OCI-LY1 (cell line): Measurements from ENCODE around the gene TP53I3.
"Not testable (repeated sequence)": the region's sequence is repeated elsewhere in the genome, so short reads cannot be mapped to it uniquely, and the experiment has no call there.

Source experiments
- H2AFZ ChIP-seq: fragments of 200-600 bp; sonication (generic), shearing (Covaris generic); 2 replicates; pipeline ENCODE4 v1.6.0; 2014; ENCODE audit warnings: antibody characterized with exemption, mild to moderate bottlenecking, low read length
- H3F3A ChIP-seq: fragments of 200-600 bp; sonication (generic), shearing (Covaris generic); 2 replicates; pipeline ENCODE4 v1.6.0; 2014; ENCODE audit warnings: mild to moderate bottlenecking, antibody characterized with exemption, low read length, moderate library complexity; ENCODE audit not compliant: insufficient read depth
- H3K27ac ChIP-seq: fragments of 200-600 bp; sonication (generic); 2 replicates; pipeline ENCODE4 v1.5.1; 2014; ENCODE audit warnings: low read length, mixed run types, mild to moderate bottlenecking, low read depth; ENCODE audit not compliant: poor library complexity, severe bottlenecking
- H3K27me3 ChIP-seq: fragments of 200-600 bp; sonication (generic); 2 replicates; pipeline ENCODE4 v1.6.0; 2014; ENCODE audit warnings: antibody characterized with exemption, mild to moderate bottlenecking, low read length, moderate library complexity; ENCODE audit not compliant: insufficient read depth
- H3K36me3 ChIP-seq: fragments of 200-600 bp; sonication (generic); 2 replicates; pipeline ENCODE4 v1.6.1; 2014; ENCODE audit warnings: mild to moderate bottlenecking, antibody characterized with exemption, low read length, moderate library complexity, mixed read lengths; ENCODE audit not compliant: insufficient read depth
- H3K4me1 ChIP-seq: fragments of 200-600 bp; sonication (generic); 2 replicates; pipeline ENCODE4 v1.5.1; 2014; ENCODE audit warnings: mild to moderate bottlenecking, low read length, moderate library complexity; ENCODE audit not compliant: insufficient read depth, severe bottlenecking
- H3K4me2 ChIP-seq: fragments of 200-600 bp; sonication (generic), shearing (Covaris generic); 2 replicates; pipeline ENCODE4 v1.6.1; 2014; ENCODE audit warnings: low read length
- H3K4me3 ChIP-seq: fragments of 200-600 bp; sonication (generic); 2 replicates; pipeline ENCODE4 v1.5.1; 2014; ENCODE audit warnings: low read length, low read depth, mild to moderate bottlenecking, mixed read lengths; ENCODE audit not compliant: poor library complexity, severe bottlenecking
- H3K79me2 ChIP-seq: fragments of 200-600 bp; shearing (Covaris generic); 2 replicates; pipeline ENCODE4 v1.6.1; 2016; ENCODE audit warnings: mixed run types, low read length, mixed read lengths; ENCODE audit not compliant: insufficient read depth
- H3K9ac ChIP-seq: fragments of 200-600 bp; sonication (generic), shearing (Covaris generic); 2 replicates; pipeline ENCODE4 v1.6.1; 2014; ENCODE audit warnings: mild to moderate bottlenecking, low read length, mixed read lengths
- H3K9me2 ChIP-seq: fragments of 200-600 bp; sonication (generic), shearing (Covaris generic); 2 replicates; pipeline ENCODE4 v1.6.1; 2014; ENCODE audit warnings: low read depth, mild to moderate bottlenecking, low read length, mixed read lengths
- H3K9me3 ChIP-seq: fragments of 200-600 bp; shearing (Covaris generic); 2 replicates; pipeline ENCODE4 v1.6.1; 2014; ENCODE audit warnings: low read length, mixed read lengths
- H4K20me1 ChIP-seq: fragments of 200-600 bp; sonication (generic), shearing (Covaris generic); 2 replicates; pipeline ENCODE4 v1.6.0; 2016; ENCODE audit warnings: mild to moderate bottlenecking, low read length; ENCODE audit not compliant: insufficient read depth
- CTCF ChIP-seq: fragments of 200-600 bp; sonication (generic), shearing (Covaris generic); IDR thresholded peaks from 2 replicates; pipeline ENCODE4 v1.5.1; 2017; ENCODE audit warnings: mild to moderate bottlenecking, antibody characterized with exemption, low read length, moderate library complexity, mixed read lengths
- EZH2 ChIP-seq: fragments of 200-600 bp; sonication (generic), shearing (Covaris generic); IDR thresholded peaks from 2 replicates; pipeline ENCODE4 v1.8.0; 2017; ENCODE audit warnings: borderline replicate concordance, mixed run types, mild to moderate bottlenecking, antibody characterized with exemption, low read length, moderate library complexity, mixed read lengths

The TP53I3 gene

GRCh38 chr2:24046599-24046929, 38.1 kb downstream of the TP53I3 start:
- Histone ChIP-seq H3K9me3 (no peaks in the 10 kb centered on the region), H3K27ac (no peak overlapping the region), H2AFZ (no peak overlapping the region), H3F3A (no peaks in the 10 kb centered on the region), H3K27me3 (no peaks in the 10 kb centered on the region), H3K9me2 (no peaks in the 10 kb centered on the region), H3K4me3 (peak overlapping the region; percentile 92), H3K36me3 (peaks cover 4% of the 10 kb centered on the region; the same call in 1 of the 2 replicates), H3K9ac (peak overlapping the region; percentile 93), H3K79me2 (peaks cover 18% of the 10 kb centered on the region), H4K20me1 (no peaks in the 10 kb centered on the region), H3K4me1 (peaks cover 32% of the 10 kb centered on the region), H3K4me2 (peak overlapping the region; percentile 77)
- TF ChIP-seq EZH2, result no peak
- no peak for TF ChIP-seq CTCF

GRCh38 chr2:24045511-24046508, 38.8 kb downstream of the TP53I3 start:
- Histone ChIP-seq H3K9me2 (no peaks in the 10 kb centered on the region), H2AFZ (no peak overlapping the region), H3K36me3 (peaks cover 4% of the 10 kb centered on the region; the same call in 1 of the 2 replicates), H3K79me2 (peaks cover 18% of the 10 kb centered on the region), H4K20me1 (no peaks in the 10 kb centered on the region), H3K27me3 (no peaks in the 10 kb centered on the region), H3K4me3 (peak overlapping the region; percentile 92), H3K9me3 (no peaks in the 10 kb centered on the region), H3K4me1 (peaks cover 32% of the 10 kb centered on the region), H3K9ac (peak overlapping the region; percentile 93), H3K4me2 (peak overlapping the region; percentile 77), H3K27ac (no peak overlapping the region), H3F3A (no peaks in the 10 kb centered on the region)
- TF ChIP-seq CTCF, result no peak
- no peak for TF ChIP-seq EZH2

DNA sequence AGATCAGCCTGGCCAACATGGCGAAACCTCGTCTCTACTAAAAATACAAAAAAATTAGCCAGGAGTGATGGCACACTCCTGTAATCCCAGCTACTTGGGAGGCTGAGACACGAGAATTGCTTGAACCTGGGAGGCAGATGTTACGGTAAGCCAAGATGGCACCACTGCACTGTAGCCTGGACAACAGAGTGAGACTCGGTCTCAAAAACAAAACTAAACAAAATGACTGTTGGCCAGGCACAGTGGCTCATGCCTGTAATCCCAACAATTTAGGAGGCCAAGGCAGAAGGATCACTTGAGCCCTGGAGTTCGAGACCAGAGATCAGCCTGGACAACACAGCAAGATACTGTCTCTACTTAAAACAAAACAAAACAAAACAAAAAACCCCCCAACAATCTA, 41.5 kb downstream of the TP53I3 start:
- not testable (repeated sequence) for H3K9me3 ChIP-seq, H3K9me2 ChIP-seq, H4K20me1 ChIP-seq, H3K27ac ChIP-seq, H3K27me3 ChIP-seq, H3K4me3 ChIP-seq, H2AFZ ChIP-seq, H3K4me2 ChIP-seq, H3F3A ChIP-seq, H3K9ac ChIP-seq
- Histone ChIP-seq H3K4me1 (peaks cover 18% of the 10 kb centered on the region), H3K36me3 (peaks cover 17% of the 10 kb centered on the region), H3K79me2 (peaks cover 21% of the 10 kb centered on the region)

DNA sequence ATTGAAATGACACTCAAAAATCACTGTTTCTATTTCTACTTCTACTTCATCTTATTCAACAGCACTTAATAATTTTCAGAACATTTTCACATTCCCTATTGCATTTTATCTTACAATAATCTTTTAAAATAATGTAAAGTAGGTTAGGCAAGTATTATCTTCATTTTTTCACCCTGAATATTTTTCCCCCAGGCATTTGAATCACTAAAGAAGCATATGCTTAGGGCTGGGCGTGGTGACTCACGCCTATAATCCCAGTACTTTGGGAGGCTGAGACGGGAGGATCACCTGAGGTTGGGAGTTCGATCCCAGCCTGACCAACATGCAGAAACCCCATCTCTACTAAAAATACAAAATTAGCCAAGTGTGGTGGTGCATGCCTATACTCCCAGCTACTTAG, 44.1 kb downstream of the TP53I3 start:
- no peak overlapping the region for H3K4me2 ChIP-seq
- TF ChIP-seq CTCF (no peak), EZH2 (no peak)
- H3K9me3 ChIP-seq, result no peaks in the 10 kb centered on the region
- no peak overlapping the region for H3K4me3 ChIP-seq
- H3K9ac ChIP-seq, result no peak overlapping the region
- H3K27ac ChIP-seq, result no peak overlapping the region
- H3K9me2 ChIP-seq, result no peaks in the 10 kb centered on the region
- H3K27me3 ChIP-seq, result no peaks in the 10 kb centered on the region
- H3F3A ChIP-seq, result no peaks in the 10 kb centered on the region
- peaks cover 38% of the 10 kb centered on the region for H3K36me3 ChIP-seq
- H3K79me2 ChIP-seq, result peaks cover 18% of the 10 kb centered on the region
- H2AFZ ChIP-seq, result no peak overlapping the region
- H3K4me1 ChIP-seq, result peaks cover 1% of the 10 kb centered on the region
- no peaks in the 10 kb centered on the region for H4K20me1 ChIP-seq
